Measurements from ENCODE around the gene NR1D1.

DNA sequence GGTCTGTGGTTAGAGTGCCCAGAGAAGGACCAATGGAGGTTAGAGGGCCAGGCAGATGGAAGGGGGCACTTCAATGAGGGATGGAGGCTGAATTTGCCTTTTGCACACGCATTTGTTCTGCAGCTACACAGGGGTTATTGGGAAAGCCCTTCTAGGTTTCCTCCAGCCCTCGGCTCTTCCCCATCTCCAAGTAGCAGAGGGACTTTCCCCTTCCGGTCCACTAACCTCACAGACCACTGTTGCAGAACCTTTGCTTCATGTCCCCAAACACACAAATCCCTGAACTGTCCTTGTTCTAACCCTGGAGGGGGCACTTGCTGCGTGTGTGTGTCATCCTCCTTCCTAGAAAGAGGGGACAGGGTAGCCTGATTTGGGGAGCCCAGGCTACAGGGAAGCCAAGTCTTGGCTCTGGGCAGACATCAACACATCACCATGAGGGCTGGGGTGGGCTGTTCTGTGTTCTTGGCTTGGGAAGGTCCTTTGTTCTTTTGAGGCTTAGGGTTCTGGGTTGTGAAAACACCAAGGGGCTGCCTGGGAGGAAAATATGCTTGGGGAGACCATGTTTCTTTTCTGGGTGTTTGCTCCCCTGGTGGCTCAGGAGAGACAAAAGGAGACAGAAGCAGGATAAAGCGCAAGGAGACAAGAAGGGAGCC is 7.3 kb upstream of the NR1D1 start:
- TF ChIP-seq, protein P1, sequence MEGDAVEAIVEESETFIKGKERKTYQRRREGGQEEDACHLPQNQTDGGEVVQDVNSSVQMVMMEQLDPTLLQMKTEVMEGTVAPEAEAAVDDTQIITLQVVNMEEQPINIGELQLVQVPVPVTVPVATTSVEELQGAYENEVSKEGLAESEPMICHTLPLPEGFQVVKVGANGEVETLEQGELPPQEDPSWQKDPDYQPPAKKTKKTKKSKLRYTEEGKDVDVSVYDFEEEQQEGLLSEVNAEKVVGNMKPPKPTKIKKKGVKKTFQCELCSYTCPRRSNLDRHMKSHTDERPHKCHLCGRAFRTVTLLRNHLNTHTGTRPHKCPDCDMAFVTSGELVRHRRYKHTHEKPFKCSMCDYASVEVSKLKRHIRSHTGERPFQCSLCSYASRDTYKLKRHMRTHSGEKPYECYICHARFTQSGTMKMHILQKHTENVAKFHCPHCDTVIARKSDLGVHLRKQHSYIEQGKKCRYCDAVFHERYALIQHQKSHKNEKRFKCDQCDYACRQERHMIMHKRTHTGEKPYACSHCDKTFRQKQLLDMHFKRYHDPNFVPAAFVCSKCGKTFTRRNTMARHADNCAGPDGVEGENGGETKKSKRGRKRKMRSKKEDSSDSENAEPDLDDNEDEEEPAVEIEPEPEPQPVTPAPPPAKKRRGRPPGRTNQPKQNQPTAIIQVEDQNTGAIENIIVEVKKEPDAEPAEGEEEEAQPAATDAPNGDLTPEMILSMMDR (conservative IDR thresholded peaks at IDR 0.05), result no peak
- TF ChIP-seq ZFX (IDR thresholded peaks at IDR 0.05), result no peak
